Renal pelvis (tissue), 12 donors: ENCODE results near the gene SESN2. TPM values are rescaled to one million over a fixed set of nuclear protein-coding genes. Genes with fewer than 3 reads are reported as not detected.

ENCODE experiments used
- DNase-seq: peaks from one replicate; pipeline ENCODE4 v3.0.0-alpha.2; 2013
- long read RNA-seq, 16 experiments: transcript quantifications; one replicate each; lab custom pipeline, GENCODE V29; 2026
- polyA plus RNA-seq, 3 donors: library from polyadenylated mRNA; unstranded; fragments of 120-200 nt; gene quantifications; one replicate each; pipeline ENCODE4 v1.2.1, GENCODE V29; 2013; ENCODE audit not compliant: insufficient read length in 3 of 3

Gene SESN2
- polyA plus RNA-seq = 10 to 100 TPM; 20.7 to 23.6 (median 21.4) TPM
- long read RNA-seq, donor 1, partial matches to known transcripts = 0 of 4 reads
- long read RNA-seq, donor 1, other reads (novel, unspliced or antisense) = 0 of 4 reads
- long read RNA-seq, donor 2, transcript SESN2-201 (10 exons, 3,453 nt) = major isoform, 6 of 31 reads
- long read RNA-seq, donor 2, partial matches to known transcripts = 25 of 31 reads
- long read RNA-seq, donor 2, other reads (novel, unspliced or antisense) = 0 of 31 reads
- long read RNA-seq, donor 3, partial matches to known transcripts = 0 of 2 reads
- long read RNA-seq, donor 3, other reads (novel, unspliced or antisense) = 0 of 2 reads
- long read RNA-seq, donor 4, transcript SESN2-201 (10 exons, 3,453 nt) = major isoform, 8 of 8 reads
- long read RNA-seq, donor 4, partial matches to known transcripts = 0 of 8 reads
- long read RNA-seq, donor 4, other reads (novel, unspliced or antisense) = 0 of 8 reads
- long read RNA-seq, donor 5, partial matches to known transcripts = 0 of 3 reads
- long read RNA-seq, donor 5, other reads (novel, unspliced or antisense) = 0 of 3 reads
- long read RNA-seq, donor 6, partial matches to known transcripts = 0 of 3 reads
- long read RNA-seq, donor 6, other reads (novel, unspliced or antisense) = 0 of 3 reads
- long read RNA-seq, donor 7, transcript SESN2-201 (10 exons, 3,453 nt) = major isoform, 12 of 12 reads
- long read RNA-seq, donor 7, partial matches to known transcripts = 0 of 12 reads
- long read RNA-seq, donor 7, other reads (novel, unspliced or antisense) = 0 of 12 reads
- long read RNA-seq, donor 8, partial matches to known transcripts = 0 of 1 reads
- long read RNA-seq, donor 8, other reads (novel, unspliced or antisense) = 0 of 1 reads
- long read RNA-seq, donor 9, transcript SESN2-201 (10 exons, 3,453 nt) = major isoform, 8 of 8 reads
- long read RNA-seq, donor 9, partial matches to known transcripts = 0 of 8 reads
- long read RNA-seq, donor 9, other reads (novel, unspliced or antisense) = 0 of 8 reads
- long read RNA-seq, donor 10, transcript SESN2-201 (10 exons, 3,453 nt) = major isoform, 9 of 18 reads
- long read RNA-seq, donor 10, partial matches to known transcripts = 9 of 18 reads
- long read RNA-seq, donor 10, other reads (novel, unspliced or antisense) = 0 of 18 reads
- long read RNA-seq, donor 11, partial matches to known transcripts = 0 of 4 reads
- long read RNA-seq, donor 11, other reads (novel, unspliced or antisense) = 0 of 4 reads
- long read RNA-seq, donor 12, transcript SESN2-201 (10 exons, 3,453 nt) = major isoform, 8 of 8 reads
- long read RNA-seq, donor 12, partial matches to known transcripts = 0 of 8 reads
- long read RNA-seq, donor 12, other reads (novel, unspliced or antisense) = 0 of 8 reads
- long read RNA-seq, donor 13, partial matches to known transcripts = 0 of 1 reads
- long read RNA-seq, donor 13, other reads (novel, unspliced or antisense) = 0 of 1 reads
- long read RNA-seq, donor 14 = 0 reads
- long read RNA-seq, donor 15, transcript SESN2-201 (10 exons, 3,453 nt) = major isoform, 7 of 7 reads
- long read RNA-seq, donor 15, partial matches to known transcripts = 0 of 7 reads
- long read RNA-seq, donor 15, other reads (novel, unspliced or antisense) = 0 of 7 reads
- long read RNA-seq, donor 16, transcript SESN2-201 (10 exons, 3,453 nt) = major isoform, 5 of 5 reads
- long read RNA-seq, donor 16, partial matches to known transcripts = 0 of 5 reads
- long read RNA-seq, donor 16, other reads (novel, unspliced or antisense) = 0 of 5 reads

DNA sequence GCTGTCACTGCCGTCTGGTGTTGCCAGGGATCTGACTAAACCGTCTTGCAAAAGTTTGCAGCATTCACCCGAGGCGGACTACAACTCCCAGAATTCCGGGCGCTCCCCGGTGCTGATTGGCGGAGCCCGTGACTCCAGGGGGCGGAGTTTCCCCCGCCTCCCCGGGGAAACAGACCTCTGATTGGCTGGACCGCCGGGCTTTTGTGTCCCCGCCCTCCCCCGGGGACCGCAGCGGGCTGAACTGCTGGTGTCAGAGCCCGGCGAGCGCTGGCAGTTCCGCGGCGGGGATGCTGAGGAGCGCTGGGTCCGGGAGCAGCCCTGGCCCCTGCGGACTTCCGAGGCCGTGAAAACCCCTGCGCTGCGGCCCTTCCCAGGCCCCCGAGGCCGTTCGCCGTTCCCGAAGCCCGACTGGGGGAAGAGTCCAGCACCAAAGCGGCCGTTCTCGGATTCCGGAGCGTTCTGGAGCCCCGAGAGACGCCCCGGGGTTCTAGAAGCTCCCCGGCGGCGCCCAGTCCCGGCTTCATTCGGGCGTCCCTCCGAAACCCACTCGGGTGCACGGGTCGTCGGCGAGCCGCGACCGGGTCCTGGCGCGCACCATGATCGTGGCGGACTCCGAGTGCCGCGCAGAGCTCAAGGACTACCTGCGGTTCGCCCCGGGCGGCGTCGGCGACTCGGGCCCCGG is at the start of gene SESN2:
Gene SESN2 (plus strand): TSS at position 267 of the 682 bp plus-strand sequence. CDS start 330 bp downstream, at position 597.
- DNase-seq = peak; percentile 98

DNA sequence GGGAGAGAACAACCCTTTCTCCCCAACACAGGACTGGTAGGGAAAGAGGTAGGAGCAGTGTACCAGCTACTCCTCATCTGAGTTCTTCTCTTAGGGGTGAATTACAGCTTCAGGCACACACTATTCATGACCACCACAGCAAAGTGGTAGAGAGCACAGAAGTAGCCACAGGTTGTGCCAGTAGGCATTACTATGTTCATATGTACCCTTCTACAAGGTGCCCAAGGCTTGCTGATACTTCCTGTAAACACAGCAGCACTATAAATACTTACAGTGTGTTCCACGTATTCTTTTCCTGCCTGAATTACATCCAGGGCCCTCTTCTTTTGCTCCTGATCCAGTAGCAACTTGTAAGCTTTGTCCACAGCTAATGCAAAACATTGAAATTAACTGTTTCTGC is 49.6 kb upstream of the SESN2 start:
- DNase-seq = no peak

DNA sequence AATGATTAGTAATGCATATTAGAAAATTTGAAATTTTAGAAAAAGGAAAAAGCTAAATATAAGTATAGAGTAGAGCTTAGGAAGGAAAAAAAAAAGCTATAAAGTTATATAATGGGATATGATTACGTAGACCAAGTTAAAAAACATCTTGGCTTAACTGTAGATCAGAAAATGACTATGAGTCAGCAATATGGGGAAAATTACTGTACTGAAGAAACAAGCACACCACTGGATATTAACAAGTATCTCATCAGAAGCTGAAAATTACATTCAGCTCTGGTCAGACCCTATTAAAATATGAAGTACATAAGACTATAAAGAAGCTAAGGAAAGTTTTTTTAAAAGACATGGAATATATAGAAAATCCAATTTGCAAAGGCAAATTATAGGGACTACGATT is 46.0 kb upstream of the SESN2 start:
- no peak for DNase-seq

DNA sequence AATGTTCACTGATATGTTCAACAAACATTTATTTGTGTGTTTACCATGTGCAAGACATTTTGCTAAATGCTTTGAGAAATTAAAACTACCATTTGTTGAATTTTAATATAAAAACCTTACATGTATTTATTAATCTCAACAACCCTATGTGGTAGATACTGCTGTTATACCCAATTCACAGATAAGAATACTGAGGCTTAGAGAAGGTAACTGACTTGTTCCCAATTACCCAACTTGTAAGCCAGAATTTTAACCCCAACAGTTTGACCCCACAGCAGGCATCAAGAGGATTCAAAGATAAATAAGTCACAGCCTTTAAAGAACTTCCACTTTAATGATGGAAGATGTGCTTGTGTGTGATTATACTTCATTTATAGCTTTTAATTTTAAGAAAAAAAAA is 30.2 kb upstream of the SESN2 start:
- no peak for DNase-seq

GRCh38 chr1:28229996-28230395 is 29.3 kb upstream of the SESN2 start:
- DNase-seq = no peak

DNA sequence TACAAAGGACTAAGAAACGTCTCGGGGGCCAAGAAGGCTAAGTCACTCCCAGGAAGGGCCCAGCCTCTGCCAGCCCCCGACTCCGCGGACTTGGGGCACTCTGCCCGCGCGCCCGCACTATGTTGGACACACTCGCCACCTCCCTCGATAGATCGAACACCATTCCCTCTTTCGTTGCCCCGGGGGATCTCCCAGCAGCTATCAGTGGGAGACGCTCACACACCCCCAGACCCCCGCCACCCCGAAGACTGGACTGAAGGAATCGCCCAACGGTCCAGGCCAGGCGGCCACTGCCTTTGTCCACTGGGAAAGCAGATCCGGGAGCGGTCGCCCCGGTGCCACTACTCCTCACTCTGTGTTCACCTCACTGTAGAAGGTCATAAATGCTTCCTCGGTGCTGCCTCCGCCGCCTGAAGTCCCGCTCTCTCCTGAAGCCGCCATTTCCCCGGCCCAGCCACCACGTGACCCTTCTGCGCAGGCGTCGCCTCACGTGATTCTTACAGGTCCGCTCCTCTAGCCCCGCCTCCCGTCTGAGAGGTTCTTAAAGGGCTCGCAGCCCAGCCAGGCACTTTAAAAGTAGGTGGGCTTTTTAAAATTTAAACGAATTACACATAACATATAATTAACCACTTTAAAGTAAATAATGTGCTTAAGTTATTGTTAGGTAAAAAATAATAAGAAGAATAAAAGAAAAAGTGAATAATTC is 26.6 kb upstream of the SESN2 start, which contains the start of gene DNAJC8:
Gene DNAJC8 (minus strand): TSS at position 472 of the 706 bp plus-strand sequence. CDS start 31 bp downstream, at position 441.
- DNase-seq = peak; percentile 91

DNA sequence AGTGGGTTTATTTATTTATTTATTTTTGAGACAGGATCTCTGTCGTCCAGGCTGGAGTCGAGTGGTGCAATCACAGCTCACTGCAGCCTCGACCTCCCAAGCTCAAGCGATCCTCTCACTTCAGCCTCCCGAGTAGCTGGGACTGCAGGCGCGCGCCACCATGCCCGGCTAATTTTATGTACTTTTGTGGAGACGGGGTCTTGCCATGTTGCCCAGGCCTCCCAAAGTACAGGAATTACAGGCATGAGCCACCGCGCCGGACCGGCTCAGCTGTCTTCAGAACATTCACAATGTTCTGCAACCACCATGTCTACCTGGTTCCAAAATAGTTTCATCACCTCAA is 26.1 kb upstream of the SESN2 start:
- DNase-seq = no peak

DNA sequence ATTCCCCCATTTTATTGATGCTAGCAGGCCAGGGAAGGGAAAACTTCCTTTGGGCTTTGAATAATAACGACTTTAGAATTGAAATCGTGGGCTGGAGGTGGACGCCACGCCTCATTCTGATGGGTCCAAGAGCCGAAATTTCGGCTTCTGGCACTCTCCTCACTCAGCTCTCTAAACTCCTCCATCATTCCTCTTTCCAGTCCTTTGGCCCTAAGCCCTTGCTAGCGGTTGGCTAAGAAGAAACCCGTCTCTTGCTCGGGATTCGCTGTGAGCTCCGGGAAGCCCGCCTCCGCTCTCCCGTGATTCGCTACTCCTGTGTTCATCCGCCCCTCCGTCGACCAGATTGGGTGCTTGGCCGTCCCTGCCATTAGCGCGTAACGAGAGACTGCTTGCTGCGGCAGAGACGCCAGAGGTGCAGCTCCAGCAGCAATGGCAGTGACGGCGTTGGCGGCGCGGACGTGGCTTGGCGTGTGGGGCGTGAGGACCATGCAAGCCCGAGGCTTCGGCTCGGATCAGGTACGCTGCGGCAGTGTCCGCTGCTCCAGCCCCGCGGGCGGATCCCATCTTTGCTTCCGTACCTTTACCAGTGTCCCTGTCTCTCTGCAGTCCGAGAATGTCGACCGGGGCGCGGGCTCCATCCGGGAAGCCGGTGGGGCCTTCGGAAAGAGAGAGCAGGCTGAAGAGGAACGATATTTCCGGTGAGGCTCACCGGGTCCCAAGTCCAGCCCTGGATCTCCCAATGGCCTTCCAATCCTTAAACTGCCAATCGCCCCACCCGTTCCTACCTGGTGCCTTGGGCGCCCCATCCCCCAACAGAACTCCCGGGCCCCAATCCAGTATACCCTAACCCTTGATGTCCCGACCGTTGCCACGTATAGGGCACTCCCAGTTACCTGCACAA is 23.3 kb upstream of the SESN2 start, which contains the start of gene ATP5IF1:
Gene ATP5IF1 (plus strand): TSS at position 370 of the 901 bp plus-strand sequence. CDS start 60 bp downstream, at position 430.
- peak; percentile 97 for DNase-seq

GRCh38 chr1:28236656-28237322 is 22.5 kb upstream of the SESN2 start:
- DNase-seq = no peak

GRCh38 chr1:28239004-28239403 is 20.3 kb upstream of the SESN2 start:
- DNase-seq = no peak

DNA sequence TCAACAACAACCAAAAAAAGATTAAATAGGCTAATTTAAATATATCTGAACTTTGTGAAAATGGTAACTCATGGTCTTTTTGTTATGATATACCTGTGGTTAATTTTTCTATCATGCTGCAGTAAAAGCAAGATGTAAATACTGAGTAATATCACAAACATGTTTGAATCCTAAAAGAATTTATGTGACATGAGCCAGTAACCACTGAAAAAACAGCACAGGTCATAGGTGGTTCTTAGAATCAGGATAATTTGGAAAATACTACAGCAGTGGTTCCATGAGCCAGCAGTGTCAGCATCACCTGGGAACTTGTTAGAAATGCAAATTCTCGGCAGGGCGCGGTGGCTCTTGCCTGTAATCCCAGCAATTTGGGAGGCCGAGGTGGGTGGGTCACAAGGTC is 19.3 kb upstream of the SESN2 start:
- DNase-seq = no peak

DNA sequence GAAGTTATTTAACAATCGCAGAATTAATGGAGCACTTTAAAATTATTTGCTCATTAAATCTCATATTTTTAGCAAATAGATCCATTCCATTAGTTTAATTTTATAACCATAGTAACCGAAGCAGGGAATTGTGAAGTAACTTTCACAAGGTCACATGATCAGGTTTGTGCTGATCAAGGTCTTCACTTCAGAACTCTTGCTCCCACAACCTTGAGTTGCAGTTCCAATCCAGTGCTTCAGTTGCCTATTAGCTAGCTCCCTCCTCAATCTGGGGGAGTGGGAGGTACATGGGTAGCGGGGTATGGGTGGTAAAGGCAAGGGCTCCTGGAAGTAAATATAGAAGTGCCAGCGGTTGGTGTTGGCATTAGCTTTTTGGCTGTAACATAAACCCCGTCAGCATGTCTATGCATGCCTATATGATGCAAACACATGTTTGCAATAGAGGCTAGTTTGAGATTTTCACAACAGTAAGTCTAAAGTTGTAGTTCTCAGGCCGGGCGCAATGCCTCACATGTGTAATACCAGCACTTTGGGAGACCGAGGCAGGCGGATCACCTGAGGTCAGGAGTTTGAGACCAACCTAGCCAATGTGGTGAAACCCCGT is 17.6 kb upstream of the SESN2 start:
- no peak for DNase-seq

GRCh38 chr1:28243685-28244311 is 15.5 kb upstream of the SESN2 start:
- DNase-seq = no peak

DNA sequence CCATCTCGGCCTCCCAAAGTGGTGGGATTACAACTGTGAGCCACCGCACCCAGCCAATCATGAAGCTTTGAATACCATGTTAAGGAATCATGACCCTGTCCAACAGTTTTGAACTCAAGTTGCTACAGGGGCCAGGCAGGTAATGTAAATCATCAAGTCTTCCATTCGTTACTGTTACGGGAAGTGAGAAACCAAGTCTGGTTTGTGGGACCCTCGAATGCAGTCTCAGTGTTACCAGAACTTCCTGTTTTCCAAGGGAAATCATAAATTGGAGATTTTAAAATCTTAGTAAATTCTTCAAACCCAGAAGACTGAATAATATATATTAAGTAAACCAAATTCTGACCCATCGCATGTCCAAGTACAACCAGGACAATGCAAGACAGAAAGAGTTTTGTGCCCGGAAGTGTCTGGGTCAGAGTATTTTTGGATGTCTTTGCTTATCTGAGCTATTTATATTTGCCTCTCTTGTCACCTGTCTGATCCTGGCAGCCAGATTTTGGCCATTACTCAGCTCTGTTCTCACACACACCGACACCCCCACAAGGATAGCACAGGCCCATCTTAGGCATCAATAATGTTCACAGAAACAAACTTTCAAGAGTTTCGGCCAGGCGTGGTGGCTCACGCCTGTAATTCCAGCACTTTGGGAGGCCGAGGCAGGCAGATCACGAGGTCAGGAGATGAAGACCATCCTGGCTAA is 14.6 kb upstream of the SESN2 start:
- no peak for DNase-seq

DNA sequence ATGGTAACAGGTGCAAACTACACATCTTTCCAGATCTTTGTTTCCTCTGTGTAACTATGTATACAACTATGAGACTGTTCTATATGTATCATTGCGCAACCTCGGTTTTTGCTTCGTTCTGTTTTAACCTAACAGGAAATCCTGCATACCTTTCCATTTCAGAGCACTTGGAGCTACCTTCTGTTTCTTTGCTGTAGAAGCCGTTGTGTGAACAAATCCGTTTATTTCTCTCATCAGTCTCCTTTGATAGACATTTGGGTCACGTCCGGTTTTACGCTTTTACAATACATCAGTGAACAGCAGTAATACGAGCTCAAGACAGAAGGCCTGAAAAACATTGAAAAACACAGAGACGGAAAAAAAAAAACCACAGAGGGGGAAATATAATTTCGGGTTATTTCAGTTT is 12.9 kb upstream of the SESN2 start:
- DNase-seq = no peak

- no peak for DNase-seq
Observed at GRCh38 chr1:28247612-28248272, 11.6 kb upstream of the SESN2 start.
